CD8-positive, alpha-beta memory T cell (primary cell): Measurements from ENCODE around the gene CAPZB. TPM values are rescaled to one million over a fixed set of nuclear protein-coding genes. Genes with fewer than 3 reads are reported as not detected.
A peak's percentile ranks its signal among the peaks of the same experiment; 100 is the strongest.

Experiments
- CTCF ChIA-PET: fragments of 350-600 bp; sonication (Branson Sonifier 250); formaldehyde crosslinking; loops from one replicate; lab custom pipeline; 2021; ENCODE audit warnings: antibody characterized with exemption; lab: Charles Lee
- POLR2A ChIA-PET: fragments of 350-600 bp; sonication (Branson Sonifier 250); formaldehyde crosslinking; loops from one replicate; lab custom pipeline; 2021; ENCODE audit warnings: antibody characterized with exemption; lab: Charles Lee
- DNase-seq, 5 donors: peaks; one replicate each; pipeline versions ENCODE4 v3.0.0 to v3.0.0-alpha.2; 2020 to 2022; ENCODE audit warnings: mixed read lengths in 1 of 5
- H3K27ac ChIP-seq: one replicate; pipeline ENCODE4 v1.7.0; 2013; ENCODE audit warnings: low read depth, mild to moderate bottlenecking, low read length, moderate library complexity
- H3K27me3 ChIP-seq: 2 replicates; pipeline ENCODE4 v1.7.0; 2013; ENCODE audit warnings: low read length, mild to moderate bottlenecking; ENCODE audit not compliant: insufficient read depth, poor library complexity, severe bottlenecking
- H3K36me3 ChIP-seq: 2 replicates; pipeline ENCODE4 v1.7.0; 2013; ENCODE audit warnings: mild to moderate bottlenecking, low read length, moderate library complexity; ENCODE audit not compliant: insufficient read depth
- H3K4me1 ChIP-seq: 2 replicates; pipeline ENCODE4 v1.7.0; 2013; ENCODE audit warnings: mild to moderate bottlenecking, low read length, moderate library complexity; ENCODE audit not compliant: insufficient read depth
- H3K4me3 ChIP-seq: 2 replicates; pipeline ENCODE4 v1.7.0; 2013; ENCODE audit warnings: mild to moderate bottlenecking, low read length
- H3K9me3 ChIP-seq: 2 replicates; pipeline ENCODE4 v1.7.0; 2013; ENCODE audit warnings: mild to moderate bottlenecking, low read length
- H3K27ac Mint-ChIP-seq, 8 donors: one replicate each; pipeline ENCODE4 v1.8.0; 2020 to 2021; ENCODE audit warnings: mixed read lengths in 8 of 8, mild to moderate bottlenecking in 6 of 8, inconsistent platforms in 3 of 8, moderate library complexity in 3 of 8
- H3K27me3 Mint-ChIP-seq, 2 donors: one replicate each; pipeline ENCODE4 v1.8.0; 2020 to 2021; ENCODE audit warnings: mixed read lengths in 2 of 2, mild to moderate bottlenecking in 1 of 2, moderate library complexity in 1 of 2
- H3K36me3 Mint-ChIP-seq, 3 donors: one replicate each; pipeline ENCODE4 v1.8.0; 2020 to 2021; ENCODE audit warnings: mixed read lengths in 3 of 3, inconsistent platforms in 1 of 3, mild to moderate bottlenecking in 1 of 3
- H3K4me1 Mint-ChIP-seq, 3 donors: one replicate each; pipeline ENCODE4 v1.8.0; 2020 to 2021; ENCODE audit warnings: mixed read lengths in 3 of 3, inconsistent platforms in 1 of 3, mild to moderate bottlenecking in 1 of 3
- H3K4me3 Mint-ChIP-seq, 7 donors: one replicate each; pipeline ENCODE4 v1.8.0; 2020 to 2021; ENCODE audit warnings: mixed read lengths in 7 of 7, mild to moderate bottlenecking in 6 of 7, moderate library complexity in 4 of 7, inconsistent platforms in 2 of 7
- H3K9me3 Mint-ChIP-seq, 5 donors: one replicate each; pipeline ENCODE4 v1.8.0; 2020 to 2022; ENCODE audit warnings: mixed read lengths in 5 of 5, mild to moderate bottlenecking in 3 of 5, moderate library complexity in 2 of 5, inconsistent platforms in 1 of 5
- polyA plus RNA-seq: library from polyadenylated mRNA; unstranded; fragments of 300-500 nt; fragmentation: Illumina TruSeq; gene quantifications from one replicate; pipeline ENCODE4 v1.2.3, GENCODE V29; 2021
- total RNA-seq, 2 experiments: library from RNA; stranded (reverse); gene quantifications; one replicate each; pipeline ENCODE4 v1.2.3, GENCODE V29; 2021

Gene CAPZB
- total and polyA plus RNA-seq, 3 experiments from 2014 or later: 284 to 540 (median 289) TPM

GRCh38 chr1:19344372-19344810 lies 140.9 kb downstream of the CAPZB start:
- peaks cover 0 to 1% of the 10 kb centered on the region in 2 donors for H3K27me3 Mint-ChIP-seq
- ChIA-PET POLR2A (no interaction called here), CTCF (interaction anchor here (0.6 to 4.0 kb wide), 11 partner anchors 12 to 315 kb away, joined by 3 to 23 read pairs (median 4); partner anchors contain the start of genes AKR7A2 and SLC66A1)
- H3K9me3 Mint-ChIP-seq: no peaks in the 10 kb centered on the region
- peaks cover 0 to 89% (median 8%) of the 10 kb centered on the region in 3 donors for H3K36me3 Mint-ChIP-seq
- peak overlapping the region in 2 of 7 donors; percentile 28 to 43 for H3K4me3 Mint-ChIP-seq
- DNase-seq: peak; percentile 11 to 57 (median 24)
- no peaks in the 10 kb centered on the region for H3K9me3 ChIP-seq
- no peak overlapping the region for H3K27ac ChIP-seq
- H3K27me3 ChIP-seq: no peaks in the 10 kb centered on the region
- H3K4me1 Mint-ChIP-seq: peaks cover 2 to 19% (median 5%) of the 10 kb centered on the region in 3 donors
- H3K4me1 ChIP-seq: no peaks in the 10 kb centered on the region
- peak overlapping the region in 3 of 8 donors; percentile 14 to 90 (median 61) for H3K27ac Mint-ChIP-seq
- no peak overlapping the region for H3K4me3 ChIP-seq
- H3K36me3 ChIP-seq: peaks cover 44% of the 10 kb centered on the region

- H3K9me3 ChIP-seq: no peaks in the 10 kb centered on the region
- Mint-ChIP-seq H3K27ac (peak overlapping the region in 2 of 8 donors; percentile 14 to 61), H3K36me3 (peaks cover 0 to 88% (median 8%) of the 10 kb centered on the region in 3 donors), H3K4me3 (peak overlapping the region in 1 of 7 donors; percentile 28), H3K9me3 (no peaks in the 10 kb centered on the region), H3K27me3 (peaks cover 0 to 1% of the 10 kb centered on the region in 2 donors), H3K4me1 (peaks cover 2 to 19% (median 5%) of the 10 kb centered on the region in 3 donors)
- H3K4me1 ChIP-seq: no peaks in the 10 kb centered on the region
- peaks cover 43% of the 10 kb centered on the region for H3K36me3 ChIP-seq
- POLR2A ChIA-PET: no interaction called here
- CTCF ChIA-PET: interaction anchor here (0.7 to 4.0 kb wide), 9 partner anchors 12 to 316 kb away, joined by 3 to 23 read pairs (median 4); partner anchors contain the start of genes AKR7A2 and SLC66A1
- no peak overlapping the region for H3K27ac ChIP-seq
- no peak for DNase-seq
- H3K27me3 ChIP-seq: no peaks in the 10 kb centered on the region
- H3K4me3 ChIP-seq: no peak overlapping the region
These were observed 141.6 kb downstream of the CAPZB start for GRCh38 chr1:19343617-19344350.

GRCh38 chr1:19342894-19343616 lies 142.3 kb downstream of the CAPZB start:
- no peaks in the 10 kb centered on the region for H3K9me3 ChIP-seq
- H3K36me3 ChIP-seq: peaks cover 43% of the 10 kb centered on the region
- H3K4me1 ChIP-seq: no peaks in the 10 kb centered on the region
- no peak overlapping the region for H3K27ac ChIP-seq
- no peak for DNase-seq
- Mint-ChIP-seq H3K4me1 (peaks cover 2 to 19% (median 5%) of the 10 kb centered on the region in 3 donors), H3K4me3 (no peak overlapping the region), H3K27me3 (peaks cover 0 to 1% of the 10 kb centered on the region in 2 donors), H3K27ac (no peak overlapping the region), H3K9me3 (no peaks in the 10 kb centered on the region), H3K36me3 (peaks cover 0 to 88% (median 8%) of the 10 kb centered on the region in 3 donors)
- CTCF ChIA-PET: interaction anchor here (1.3 to 4.0 kb wide), 2 partner anchors 240 to 308 kb away, joined by 5 to 23 read pairs; no protein-coding TSS in a partner anchor
- no peak overlapping the region for H3K4me3 ChIP-seq
- no peaks in the 10 kb centered on the region for H3K27me3 ChIP-seq
- POLR2A ChIA-PET: no interaction called here

DNA sequence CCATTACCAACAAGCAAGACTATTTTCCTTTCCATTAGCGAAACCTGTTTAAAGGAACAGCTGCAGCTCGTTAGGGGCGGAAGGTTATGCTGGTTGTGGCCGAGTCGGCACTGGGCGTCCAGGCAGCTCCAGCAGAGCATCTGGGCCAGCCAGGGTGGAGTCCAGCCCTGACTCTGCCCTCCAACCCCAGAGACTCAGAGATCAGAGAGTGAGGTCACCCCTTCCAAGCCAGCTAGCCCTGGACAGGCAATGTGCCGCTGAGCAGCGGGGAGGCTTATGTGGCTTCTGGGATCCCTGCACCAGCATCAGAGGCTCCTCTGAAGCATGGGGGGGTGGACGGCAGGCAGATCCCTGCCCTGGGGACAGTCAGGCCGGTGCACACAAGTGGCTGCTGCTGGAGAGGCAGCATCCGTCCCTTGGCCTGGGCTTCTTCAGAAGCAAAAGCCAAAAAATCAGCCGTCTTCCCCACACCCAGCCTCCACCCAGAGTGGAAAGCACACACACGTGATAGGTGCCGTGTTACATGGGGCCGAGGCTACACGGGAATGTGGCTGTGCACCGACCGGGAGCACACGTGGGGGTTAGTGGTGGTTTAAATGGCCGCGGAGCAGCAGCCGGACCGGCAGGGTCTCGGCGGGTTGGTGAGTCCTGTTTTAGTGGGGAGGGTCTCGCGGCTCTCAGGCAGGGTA lies 143.1 kb downstream of the CAPZB start:
- H3K4me3 ChIP-seq: no peak overlapping the region
- peaks cover 0 to 1% of the 10 kb centered on the region in 2 donors for H3K27me3 Mint-ChIP-seq
- H3K9me3 Mint-ChIP-seq: no peaks in the 10 kb centered on the region
- H3K4me1 Mint-ChIP-seq: peaks cover 2 to 19% (median 5%) of the 10 kb centered on the region in 3 donors
- CTCF ChIA-PET: interaction anchor here (0.9 to 4.0 kb wide), 10 partner anchors 13 to 309 kb away, joined by 3 to 23 read pairs (median 4); no protein-coding TSS in a partner anchor
- peak overlapping the region in 4 of 8 donors; percentile 13 to 72 (median 69) for H3K27ac Mint-ChIP-seq
- DNase-seq: no peak
- no peak overlapping the region for H3K4me3 Mint-ChIP-seq
- H3K27ac ChIP-seq: no peak overlapping the region
- H3K27me3 ChIP-seq: no peaks in the 10 kb centered on the region
- no peaks in the 10 kb centered on the region for H3K9me3 ChIP-seq
- peaks cover 0 to 87% (median 8%) of the 10 kb centered on the region in 3 donors for H3K36me3 Mint-ChIP-seq
- H3K36me3 ChIP-seq: peaks cover 43% of the 10 kb centered on the region
- no peaks in the 10 kb centered on the region for H3K4me1 ChIP-seq
- POLR2A ChIA-PET: no interaction called here

GRCh38 chr1:19341201-19342061 lies 143.9 kb downstream of the CAPZB start:
- ChIA-PET CTCF (interaction anchor here (0.9 to 4.0 kb wide), 11 partner anchors 12 to 320 kb away, joined by 3 to 23 read pairs (median 3); no protein-coding TSS in a partner anchor), POLR2A (no interaction called here)
- Mint-ChIP-seq H3K4me1 (peaks cover 2 to 19% (median 5%) of the 10 kb centered on the region in 3 donors), H3K27me3 (peaks cover 0 to 1% of the 10 kb centered on the region in 2 donors), H3K27ac (peak overlapping the region; percentile 47 to 93 (median 73)), H3K4me3 (peak overlapping the region in 1 of 7 donors; percentile 40), H3K9me3 (no peaks in the 10 kb centered on the region), H3K36me3 (peaks cover 0 to 84% (median 8%) of the 10 kb centered on the region in 3 donors)
- Histone ChIP-seq H3K4me3 (no peak overlapping the region), H3K27me3 (no peaks in the 10 kb centered on the region), H3K9me3 (no peaks in the 10 kb centered on the region), H3K36me3 (peaks cover 43% of the 10 kb centered on the region), H3K27ac (no peak overlapping the region), H3K4me1 (no peaks in the 10 kb centered on the region)
- DNase-seq: peak; percentile 54 to 75 (median 61)

- H3K4me1 ChIP-seq: no peaks in the 10 kb centered on the region
- DNase-seq: no peak
- no peaks in the 10 kb centered on the region for H3K9me3 ChIP-seq
- H3K4me3 ChIP-seq: no peak overlapping the region
- POLR2A ChIA-PET: no interaction called here
- peaks cover 0 to 78% (median 6%) of the 10 kb centered on the region in 3 donors for H3K36me3 Mint-ChIP-seq
- H3K4me1 Mint-ChIP-seq: peaks cover 2 to 14% (median 5%) of the 10 kb centered on the region in 3 donors
- H3K36me3 ChIP-seq: peaks cover 38% of the 10 kb centered on the region
- peaks cover 0 to 1% of the 10 kb centered on the region in 2 donors for H3K27me3 Mint-ChIP-seq
- peak overlapping the region in 1 of 7 donors; percentile 57 for H3K4me3 Mint-ChIP-seq
- H3K27me3 ChIP-seq: no peaks in the 10 kb centered on the region
- no peaks in the 10 kb centered on the region for H3K9me3 Mint-ChIP-seq
- H3K27ac Mint-ChIP-seq: peak overlapping the region in 3 of 8 donors; percentile 22 to 72 (median 37)
- CTCF ChIA-PET: interaction anchor here (1.0 to 4.0 kb wide), 3 partner anchors 43 to 320 kb away, joined by 3 to 23 read pairs (median 3); no protein-coding TSS in a partner anchor
- no peak overlapping the region for H3K27ac ChIP-seq
These were observed 144.9 kb downstream of the CAPZB start for GRCh38 chr1:19340387-19340937.
